Measurements from ENCODE around the gene ZNF143. TPM values are rescaled to one million over a fixed set of nuclear protein-coding genes. Genes with fewer than 3 reads are reported as not detected.

The ZNF143 gene
- total RNA-seq, 4 donors from 2014 or later = 17.8 to 44.2 (median 30.9) TPM

- TF ChIP-seq POLR2A (IDR thresholded peaks at IDR 0.05) (no peak), CTCF (IDR thresholded peaks at IDR 0.05) (no peak)
- peak in 1 of 2 donors; percentile 89 for DNase-seq (ENCODE audit: low spot score in 2 of 2)
- intact Hi-C loops (cut with DNase I; ENCODE audit: low total_unique reads) = no loop called here
- H3K4me3 ChIP-seq (ENCODE audit: low read depth, poor library complexity, severe bottlenecking) = peak overlapping the region; percentile 86
- WGBS, 2 donors = 1 to 2% methylated on average over 18 to 43 of the region's 43 CpGs
These were observed 113.9 kb downstream of the ZNF143 start for GRCh38 chr11:9574622-9575259.

- 7 to 12% methylated on average over 17 of the region's 17 CpGs for WGBS, 2 donors
- no peak for TF ChIP-seq POLR2A (IDR thresholded peaks at IDR 0.05)
- no peak for TF ChIP-seq CTCF (IDR thresholded peaks at IDR 0.05)
These were observed 114.7 kb downstream of the ZNF143 start for GRCh38 chr11:9575260-9576240.

GRCh38 chr11:9576701-9577381 lies 116.0 kb downstream of the ZNF143 start:
- TF ChIP-seq CTCF (IDR thresholded peaks at IDR 0.05) (no peak), POLR2A (IDR thresholded peaks at IDR 0.05) (no peak)
- DNase-seq (ENCODE audit: low spot score in 2 of 2) = no peak
- no peak overlapping the region for H3K4me3 ChIP-seq (ENCODE audit: low read depth, poor library complexity, severe bottlenecking)
- intact Hi-C loops (cut with DNase I; ENCODE audit: low total_unique reads) = no loop called here
- 48% methylated on average over 4 of the region's 4 CpGs for WGBS, 2 donors

More at GRCh38 chr11:9575260-9576240, 114.7 kb downstream of the ZNF143 start:
- H3K4me3 ChIP-seq (ENCODE audit: low read depth, poor library complexity, severe bottlenecking) = peak overlapping the region; percentile 86
- intact Hi-C loops (cut with DNase I; ENCODE audit: low total_unique reads) = no loop called here
- peak in 1 of 2 donors; percentile 71 for DNase-seq (ENCODE audit: low spot score in 2 of 2)

- intact Hi-C loops (cut with DNase I; ENCODE audit: low total_unique reads) = no loop called here
- DNase-seq (ENCODE audit: low spot score in 2 of 2) = no peak
- no peak overlapping the region for H3K4me3 ChIP-seq (ENCODE audit: low read depth, poor library complexity, severe bottlenecking)
- 46 to 50% methylated on average over 7 of the region's 7 CpGs for WGBS, 2 donors
- no peak for TF ChIP-seq CTCF (IDR thresholded peaks at IDR 0.05)
- TF ChIP-seq POLR2A (IDR thresholded peaks at IDR 0.05) = no peak
These were observed 116.7 kb downstream of the ZNF143 start for GRCh38 chr11:9577556-9577955.

Other genes with a start within 250 kb of the ZNF143 start
- 10 to 100 TPM; 21.2 to 34.1 (median 28.7) TPM for gene DENND5A, start 195.7 kb upstream of the ZNF143 start, total RNA-seq
- 10 to 100 TPM; 30.5 to 41.1 (median 39.4) TPM for gene TMEM41B, start 146.4 kb upstream of the ZNF143 start, total RNA-seq
- gene IPO7, start 76.4 kb upstream of the ZNF143 start, total RNA-seq = 10 to 100 TPM; 53.9 to 70.0 (median 65.3) TPM
- 100 to 1,000 TPM in 2 of 4 donors, 10 to 100 TPM in 2; 67.5 to 135 (median 107) TPM for gene WEE1, start 112.7 kb downstream of the ZNF143 start, total RNA-seq
- 10 to 100 TPM; 40.8 to 83.1 (median 56.3) TPM for gene SWAP70, start 203.1 kb downstream of the ZNF143 start, total RNA-seq

Data from lower leg skin (tissue), 4 donors.